Osteoblast (primary cell): ENCODE results near the gene FUT3. TPM values are rescaled to one million over a fixed set of nuclear protein-coding genes. Genes with fewer than 3 reads are reported as not detected.

Source experiments
- DNase-seq: peaks from one replicate; pipeline ENCODE4 v3.0.0; 2011; ENCODE audit warnings: low spot score, mixed read lengths; ENCODE audit not compliant: insufficient read length; ENCODE audit errors: missing footprints
- H2AFZ ChIP-seq: 2 replicates; pipeline ENCODE4 v1.6.0; 2011; ENCODE audit warnings: mild to moderate bottlenecking, low read length
- H3K27ac ChIP-seq: 2 replicates; pipeline ENCODE4 v1.5.1; 2011; ENCODE audit warnings: mild to moderate bottlenecking, low read depth, low read length, moderate library complexity
- H3K27me3 ChIP-seq: 2 replicates; pipeline ENCODE4 v1.6.0; 2012; ENCODE audit warnings: mild to moderate bottlenecking, control low read depth, inconsistent platforms, low read length, moderate library complexity; ENCODE audit not compliant: insufficient read depth
- H3K36me3 ChIP-seq: 2 replicates; pipeline ENCODE4 v1.5.1; 2011; ENCODE audit warnings: mild to moderate bottlenecking, low read length, control low read depth, moderate library complexity; ENCODE audit not compliant: insufficient read depth
- H3K4me1 ChIP-seq: 2 replicates; pipeline ENCODE4 v1.5.1; 2011; ENCODE audit warnings: mild to moderate bottlenecking, low read length, control low read depth, moderate library complexity; ENCODE audit not compliant: insufficient read depth
- H3K4me2 ChIP-seq: 2 replicates; pipeline ENCODE4 v1.6.0; 2011; ENCODE audit warnings: mild to moderate bottlenecking, low read length; ENCODE audit not compliant: insufficient read depth
- H3K4me3 ChIP-seq: fragments of 200-600 bp; sonication (generic); 3 replicates; pipeline ENCODE4 v1.5.1; 2012; ENCODE audit warnings: mild to moderate bottlenecking, low read length, inconsistent platforms; ENCODE audit not compliant: insufficient read depth
- H3K79me2 ChIP-seq: 2 replicates; pipeline ENCODE4 v1.6.0; 2012; ENCODE audit warnings: mild to moderate bottlenecking, low read length, control low read depth, inconsistent platforms; ENCODE audit not compliant: insufficient read depth
- H3K9me3 ChIP-seq: 2 replicates; pipeline ENCODE4 v1.5.1; 2011; ENCODE audit warnings: low read depth, low read length, control low read depth
- H4K20me1 ChIP-seq: 2 replicates; pipeline ENCODE4 v1.6.0; 2012; ENCODE audit warnings: mild to moderate bottlenecking, low read length, control low read depth; ENCODE audit not compliant: insufficient read depth
- CTCF ChIP-seq: IDR thresholded peaks from 2 replicates; pipeline ENCODE4 v1.5.1; 2011; ENCODE audit warnings: mild to moderate bottlenecking, low read depth, low read length, moderate library complexity; ENCODE audit errors: extremely low read depth
- total RNA-seq: library from RNA; depleted of rRNA; stranded (reverse); fragments of >200 nt; gene quantifications from 2 replicates; pipeline ENCODE4 v1.2.3, GENCODE V29; 2012

FUT3 gene
- total RNA-seq, 1 donor: not detected

- no peaks in the 10 kb centered on the region for H3K36me3 ChIP-seq
- H3K27me3 ChIP-seq: peaks cover 26% of the 10 kb centered on the region
- DNase-seq: peak; percentile 52
- H3K4me2 ChIP-seq: no peak overlapping the region
- no peaks in the 10 kb centered on the region for H4K20me1 ChIP-seq
- H3K4me3 ChIP-seq: no peak overlapping the region
- no peaks in the 10 kb centered on the region for H3K79me2 ChIP-seq
- no peak for TF ChIP-seq CTCF
- H3K9me3 ChIP-seq: no peaks in the 10 kb centered on the region
- no peak overlapping the region for H3K27ac ChIP-seq
- peaks cover 12% of the 10 kb centered on the region for H3K4me1 ChIP-seq
- H2AFZ ChIP-seq: no peak overlapping the region
Observed at GRCh38 chr19:5831159-5831558, 20.1 kb downstream of the FUT3 start.

- H3K36me3 ChIP-seq: no peaks in the 10 kb centered on the region
- peak; percentile 84 for DNase-seq
- H3K4me2 ChIP-seq: peak overlapping the region; percentile 92
- H3K4me3 ChIP-seq: no peak overlapping the region
- no peaks in the 10 kb centered on the region for H3K9me3 ChIP-seq
- no peak for TF ChIP-seq CTCF
- H2AFZ ChIP-seq: no peak overlapping the region
- H3K27me3 ChIP-seq: peaks cover 21% of the 10 kb centered on the region
- H3K4me1 ChIP-seq: peaks cover 12% of the 10 kb centered on the region
- no peak overlapping the region for H3K27ac ChIP-seq
- no peaks in the 10 kb centered on the region for H4K20me1 ChIP-seq
- H3K79me2 ChIP-seq: no peaks in the 10 kb centered on the region
Observed at GRCh38 chr19:5829567-5830310, 21.5 kb downstream of the FUT3 start.

GRCh38 chr19:5828661-5829566, 22.3 kb downstream of the FUT3 start:
- Histone ChIP-seq H4K20me1 (no peaks in the 10 kb centered on the region), H2AFZ (peak overlapping the region; percentile 89), H3K4me2 (peak overlapping the region; percentile 92), H3K27me3 (peaks cover 20% of the 10 kb centered on the region), H3K79me2 (no peaks in the 10 kb centered on the region), H3K9me3 (no peaks in the 10 kb centered on the region), H3K4me1 (peaks cover 12% of the 10 kb centered on the region), H3K4me3 (peak overlapping the region; percentile 77), H3K27ac (peak overlapping the region; percentile 69), H3K36me3 (no peaks in the 10 kb centered on the region)
- TF ChIP-seq CTCF: no peak
- DNase-seq: peak; percentile 87
